Ovary (tissue), 3 donors: Measurements from ENCODE around the gene ROMO1.

Experiments
- EP300 ChIP-seq: sonication (generic); formaldehyde crosslinking; IDR thresholded peaks from one replicate; pipeline ENCODE4 v1.6.1; 2017; ENCODE audit warnings: antibody characterized with exemption
- POLR2A ChIP-seq: fragments of 450-650 bp; IDR thresholded peaks from one replicate; pipeline ENCODE4 v1.6.1; 2017; ENCODE audit warnings: antibody characterized with exemption, mild to moderate bottlenecking, moderate library complexity
- TF ChIP-seq, protein P1 (sequence below), 3 donors: fragments of 450-650 bp in 2 of 3; fragments of 200-600 bp in 1 of 3; IDR thresholded peaks; one replicate each; pipeline versions ENCODE4 v1.5.1 to v1.8.0; 2016 to 2022; ENCODE audit warnings: antibody characterized with exemption in 3 of 3, mild to moderate bottlenecking in 1 of 3
- donor health status: DM: no; HTN: no; CAD: no.

DNA sequence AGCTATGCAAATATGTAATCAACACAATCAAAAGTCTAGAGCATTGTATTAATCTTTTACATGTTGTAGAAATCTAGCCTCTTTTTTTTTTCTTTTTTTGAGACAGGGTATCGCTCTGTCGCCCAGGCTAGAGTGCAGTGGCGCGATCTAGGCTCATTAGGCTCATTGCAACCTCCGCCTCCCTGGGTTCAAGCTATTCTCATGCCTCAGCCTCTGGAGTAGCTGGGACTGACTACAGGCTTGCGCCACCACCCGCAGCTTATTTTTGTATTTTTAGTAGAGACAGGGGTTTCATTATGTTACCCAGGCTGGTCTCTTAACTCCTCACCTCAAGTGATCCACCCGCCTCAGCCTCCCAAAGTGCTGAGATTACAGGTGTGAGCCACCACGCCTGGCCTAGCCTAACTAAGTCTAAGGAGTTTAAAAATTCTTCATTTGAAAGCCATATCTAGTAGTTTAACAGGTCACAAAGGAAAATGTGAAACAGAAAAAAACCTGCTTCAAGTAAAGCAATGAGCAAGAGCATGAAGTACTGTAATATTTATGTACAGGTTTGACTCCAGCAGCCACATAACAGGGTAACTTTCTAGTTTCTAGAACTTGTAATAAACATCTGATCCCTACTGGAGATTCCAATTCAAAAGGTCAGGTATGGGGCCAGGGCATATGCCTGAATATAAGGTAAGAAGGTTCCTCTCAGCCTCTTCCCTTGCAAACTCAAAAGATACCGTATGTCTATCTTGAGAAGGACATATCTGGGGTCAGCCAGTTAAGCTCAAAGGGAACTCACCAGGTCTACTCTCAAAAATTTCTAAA is 38.9 kb upstream of the ROMO1 start:
- TF ChIP-seq, protein P1, sequence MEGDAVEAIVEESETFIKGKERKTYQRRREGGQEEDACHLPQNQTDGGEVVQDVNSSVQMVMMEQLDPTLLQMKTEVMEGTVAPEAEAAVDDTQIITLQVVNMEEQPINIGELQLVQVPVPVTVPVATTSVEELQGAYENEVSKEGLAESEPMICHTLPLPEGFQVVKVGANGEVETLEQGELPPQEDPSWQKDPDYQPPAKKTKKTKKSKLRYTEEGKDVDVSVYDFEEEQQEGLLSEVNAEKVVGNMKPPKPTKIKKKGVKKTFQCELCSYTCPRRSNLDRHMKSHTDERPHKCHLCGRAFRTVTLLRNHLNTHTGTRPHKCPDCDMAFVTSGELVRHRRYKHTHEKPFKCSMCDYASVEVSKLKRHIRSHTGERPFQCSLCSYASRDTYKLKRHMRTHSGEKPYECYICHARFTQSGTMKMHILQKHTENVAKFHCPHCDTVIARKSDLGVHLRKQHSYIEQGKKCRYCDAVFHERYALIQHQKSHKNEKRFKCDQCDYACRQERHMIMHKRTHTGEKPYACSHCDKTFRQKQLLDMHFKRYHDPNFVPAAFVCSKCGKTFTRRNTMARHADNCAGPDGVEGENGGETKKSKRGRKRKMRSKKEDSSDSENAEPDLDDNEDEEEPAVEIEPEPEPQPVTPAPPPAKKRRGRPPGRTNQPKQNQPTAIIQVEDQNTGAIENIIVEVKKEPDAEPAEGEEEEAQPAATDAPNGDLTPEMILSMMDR (IDR thresholded peaks at IDR 0.05) = no peak
- TF ChIP-seq POLR2A (no peak), EP300 (no peak)
